Suprapubic skin (tissue), 4 donors: ENCODE measurements around the gene ISM1. TPM values are rescaled to one million over a fixed set of nuclear protein-coding genes. Genes with fewer than 3 reads are reported as not detected.

Experiments used
- DNase-seq, 2 donors: peaks; one replicate each; pipeline ENCODE4 v3.0.0-alpha.2; 2019; ENCODE audit warnings: low spot score in 2 of 2
- H3K27ac ChIP-seq: fragments of 200-600 bp; sonication (generic); one replicate; pipeline ENCODE4 v1.5.1; 2019
- H3K27me3 ChIP-seq: fragments of 200-600 bp; sonication (generic); one replicate; pipeline ENCODE4 v1.5.1; 2019
- H3K36me3 ChIP-seq: fragments of 200-600 bp; sonication (generic); one replicate; pipeline ENCODE4 v1.5.1; 2019
- H3K4me1 ChIP-seq: fragments of 200-600 bp; sonication (generic); one replicate; pipeline ENCODE4 v1.5.1; 2019
- H3K4me3 ChIP-seq: fragments of 200-600 bp; sonication (generic); one replicate; pipeline ENCODE4 v1.5.1; 2019; ENCODE audit warnings: mild to moderate bottlenecking
- H3K9me3 ChIP-seq: fragments of 200-600 bp; sonication (generic); one replicate; pipeline ENCODE4 v1.5.1; 2019
- CTCF ChIP-seq, 2 donors: fragments of 200-600 bp in 1 of 2; fragments of 450-650 bp in 1 of 2; sonication (generic) in 1 of 2; IDR thresholded peaks; one replicate each; pipeline ENCODE4 v1.5.1; 2016 to 2019; ENCODE audit warnings: antibody characterized with exemption in 2 of 2, mild to moderate bottlenecking in 1 of 2, moderate library complexity in 1 of 2
- EP300 ChIP-seq: sonication (generic); formaldehyde crosslinking; IDR thresholded peaks from one replicate; pipeline ENCODE4 v1.6.1; 2017; ENCODE audit warnings: antibody characterized with exemption
- POLR2A ChIP-seq, 2 donors: fragments of 450-650 bp; IDR thresholded peaks; one replicate each; pipeline ENCODE4 v1.6.1; 2017; ENCODE audit warnings: antibody characterized with exemption in 2 of 2, mild to moderate bottlenecking in 2 of 2, moderate library complexity in 2 of 2
- POLR2AphosphoS5 ChIP-seq, 3 donors: sonication (generic); formaldehyde crosslinking; IDR thresholded peaks; one replicate each; pipeline ENCODE4 v1.6.1; 2017; ENCODE audit warnings: antibody characterized with exemption in 3 of 3
- WGBS: methylation state at CpG from one replicate; pipeline ENCODE4 v1.1.5; 2018; 5-methylcytosine and 5-hydroxymethylcytosine counted together
- total RNA-seq, 4 donors: library from RNA; depleted of rRNA; stranded (reverse); fragments of >200 nt; gene quantifications; one replicate each; pipeline ENCODE4 v1.1.0, GENCODE V29; 2016

Gene ISM1
- total RNA-seq, 4 donors from 2014 or later = 9.0 to 21.8 (median 12.9) TPM

- Histone ChIP-seq H3K9me3 (no peaks in the 10 kb centered on the region), H3K4me1 (no peaks in the 10 kb centered on the region), H3K4me3 (no peak overlapping the region), H3K36me3 (peaks cover 3% of the 10 kb centered on the region), H3K27me3 (no peaks in the 10 kb centered on the region), H3K27ac (no peak overlapping the region)
- no peak for TF ChIP-seq EP300
- no peak for TF ChIP-seq POLR2A (IDR thresholded peaks at IDR 0.05)
- peak in 1 of 2 donors; percentile 48 for TF ChIP-seq CTCF (IDR thresholded peaks at IDR 0.05)
- DNase-seq = no peak
- WGBS = 74% methylated on average over 9 of the region's 9 CpGs
Measured at GRCh38 chr20:13302647-13303450, 81.8 kb downstream of the ISM1 start.

GRCh38 chr20:13305284-13305683 lies 84.2 kb downstream of the ISM1 start:
- TF ChIP-seq EP300 = no peak
- no peak for TF ChIP-seq POLR2AphosphoS5 (IDR thresholded peaks at IDR 0.05)
- TF ChIP-seq POLR2A (IDR thresholded peaks at IDR 0.05) = no peak
- TF ChIP-seq CTCF (IDR thresholded peaks at IDR 0.05) = no peak
- no peak for DNase-seq
- WGBS = 63% methylated on average over 6 of the region's 6 CpGs
- Histone ChIP-seq H3K4me3 (no peak overlapping the region), H3K4me1 (no peaks in the 10 kb centered on the region), H3K27me3 (no peaks in the 10 kb centered on the region), H3K27ac (no peak overlapping the region), H3K36me3 (no peaks in the 10 kb centered on the region), H3K9me3 (no peaks in the 10 kb centered on the region)

- H3K27ac ChIP-seq = no peak overlapping the region
- TF ChIP-seq CTCF (IDR thresholded peaks at IDR 0.05) (no peak), EP300 (no peak), POLR2AphosphoS5 (IDR thresholded peaks at IDR 0.05) (no peak), POLR2A (IDR thresholded peaks at IDR 0.05) (no peak)
- H3K27me3 ChIP-seq = no peaks in the 10 kb centered on the region
- H3K9me3 ChIP-seq = no peaks in the 10 kb centered on the region
- no peaks in the 10 kb centered on the region for H3K36me3 ChIP-seq
- no peak for DNase-seq
- H3K4me1 ChIP-seq = no peaks in the 10 kb centered on the region
- no peak overlapping the region for H3K4me3 ChIP-seq
- 93% methylated on average over 9 of the region's 9 CpGs for WGBS
Measured at GRCh38 chr20:13307562-13308163, 86.6 kb downstream of the ISM1 start.

GRCh38 chr20:13312300-13312699 lies 91.2 kb downstream of the ISM1 start:
- Histone ChIP-seq H3K9me3 (peaks cover 5% of the 10 kb centered on the region), H3K36me3 (no peaks in the 10 kb centered on the region), H3K27me3 (no peaks in the 10 kb centered on the region), H3K27ac (no peak overlapping the region), H3K4me3 (no peak overlapping the region), H3K4me1 (no peaks in the 10 kb centered on the region)
- DNase-seq = no peak
- TF ChIP-seq POLR2A (IDR thresholded peaks at IDR 0.05) (no peak), EP300 (no peak), POLR2AphosphoS5 (IDR thresholded peaks at IDR 0.05) (no peak)
- WGBS = 89% methylated on average over 6 of the region's 6 CpGs

GRCh38 chr20:13313201-13313600 lies 92.1 kb downstream of the ISM1 start:
- Histone ChIP-seq H3K27ac (no peak overlapping the region), H3K27me3 (no peaks in the 10 kb centered on the region), H3K36me3 (no peaks in the 10 kb centered on the region), H3K4me3 (no peak overlapping the region), H3K9me3 (peaks cover 5% of the 10 kb centered on the region), H3K4me1 (no peaks in the 10 kb centered on the region)
- TF ChIP-seq EP300 (no peak), POLR2A (IDR thresholded peaks at IDR 0.05) (no peak), CTCF (IDR thresholded peaks at IDR 0.05) (no peak), POLR2AphosphoS5 (IDR thresholded peaks at IDR 0.05) (no peak)
- 94% methylated on average over 5 of the region's 5 CpGs for WGBS
- no peak for DNase-seq
